ENCODE measurements around the gene POLK.

The POLK gene

GRCh38 chr5:75648712-75649111 is 137.0 kb downstream of the POLK start:
- TF ChIP-seq FOXP2 (optimal IDR thresholded peaks at IDR 0.05; ENCODE audit: borderline replicate concordance, extremely low read depth, extremely low read length, insufficient read depth) (no peak), TAF1 (IDR thresholded peaks at IDR 0.05; ENCODE audit: borderline replicate concordance, insufficient read depth, low read length) (no peak), POLR2AphosphoS5 (IDR thresholded peaks at IDR 0.05; ENCODE audit: low read depth, low read length) (no peak), SIN3A (IDR thresholded peaks at IDR 0.05; ENCODE audit: borderline replicate concordance, insufficient read depth, low read length) (no peak)

All from PFSK-1 (cell line).